GM12873 (cell line): ENCODE measurements around the gene PRKCH.

Source experiments
- CTCF ChIP-seq: IDR thresholded peaks from 2 replicates; pipeline ENCODE4 v1.5.1; 2012; ENCODE audit warnings: low read depth, mild to moderate bottlenecking, moderate library complexity, low read length, control low read depth; ENCODE audit not compliant: insufficient read depth; ENCODE audit errors: missing control alignments

PRKCH gene

GRCh38 chr14:61466905-61467280, 145.5 kb downstream of the PRKCH start:
- no peak for TF ChIP-seq CTCF

DNA sequence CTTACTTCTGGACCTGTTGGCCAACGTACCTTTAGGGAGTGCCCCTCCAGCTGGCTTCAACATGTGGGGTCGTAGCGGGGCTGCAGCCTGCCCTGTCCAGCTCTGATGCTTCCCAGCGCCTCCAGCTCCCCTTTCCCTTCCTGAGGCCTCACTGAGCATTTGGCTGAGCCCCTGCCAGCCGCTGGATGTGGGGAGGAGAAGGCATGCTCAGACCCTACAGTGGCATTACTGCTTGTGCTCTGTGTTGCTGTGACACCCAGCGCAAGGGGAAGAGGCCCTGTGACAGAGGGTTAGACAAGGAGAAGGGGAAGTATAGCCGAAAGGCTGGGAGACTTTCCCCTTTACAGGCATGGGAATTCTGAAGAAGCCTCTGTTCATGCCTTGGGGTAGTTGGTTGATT, 145.9 kb downstream of the PRKCH start:
- TF ChIP-seq CTCF, result no peak

GRCh38 chr14:61468063-61468825, 146.9 kb downstream of the PRKCH start:
- no peak for TF ChIP-seq CTCF

- no peak for TF ChIP-seq CTCF
These were observed 148.4 kb downstream of the PRKCH start for GRCh38 chr14:61469781-61470180.

- no peak for TF ChIP-seq CTCF
These were observed 149.0 kb downstream of the PRKCH start for GRCh38 chr14:61470261-61470960.

DNA sequence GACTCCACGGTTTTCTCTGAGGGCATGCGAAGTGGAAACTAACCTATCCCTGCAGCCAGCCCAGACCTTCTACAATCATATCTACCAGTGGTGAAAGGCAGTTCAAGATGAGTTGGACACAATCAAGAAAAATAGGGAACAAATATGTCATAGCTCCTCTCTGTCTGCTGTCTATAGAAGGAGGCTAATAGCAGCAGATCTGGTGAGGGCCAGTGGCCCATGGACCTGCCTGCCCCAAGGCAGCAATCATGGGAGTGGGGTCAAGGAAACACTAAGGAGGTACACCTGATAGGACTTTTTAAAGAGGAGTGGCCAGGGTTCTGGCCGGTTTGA, 149.5 kb downstream of the PRKCH start:
- no peak for TF ChIP-seq CTCF

- no peak for TF ChIP-seq CTCF
These were observed 150.1 kb downstream of the PRKCH start for GRCh38 chr14:61471297-61472005.
